RWPE2 (cell line): ENCODE results near the gene ATXN7L1.

ENCODE experiments used
- ATAC-seq: fragments of 200-7000 bp; cut with Tn5 transposase; 3 replicates; pipeline ENCODE4 v1.9.1; 2021; ENCODE audit warnings: low read depth
- DNase-seq: peaks from one replicate; pipeline ENCODE4 v3.0.0-alpha.2; 2020; ENCODE audit warnings: low spot score
- H3K27ac ChIP-seq: fragments of 450-650 bp; 2 replicates; pipeline ENCODE4 v1.5.1; 2017; ENCODE audit warnings: mild to moderate bottlenecking; ENCODE audit not compliant: poor library complexity, severe bottlenecking
- H3K27me3 ChIP-seq: fragments of 250-450 bp; sonication (Bioruptor Pico); 2 replicates; pipeline ENCODE4 v1.5.1; 2021; ENCODE audit warnings: mild to moderate bottlenecking, moderate library complexity; ENCODE audit not compliant: insufficient read depth, poor library complexity, severe bottlenecking
- H3K36me3 ChIP-seq: fragments of 250-450 bp; sonication (Bioruptor Pico); 2 replicates; pipeline ENCODE4 v1.5.1; 2020; ENCODE audit warnings: low read depth, mild to moderate bottlenecking, moderate library complexity
- H3K4me1 ChIP-seq: fragments of 250-450 bp; sonication (Bioruptor Pico); 2 replicates; pipeline ENCODE4 v1.5.1; 2021; ENCODE audit warnings: mild to moderate bottlenecking, moderate library complexity; ENCODE audit not compliant: insufficient read depth, poor library complexity, severe bottlenecking
- H3K4me3 ChIP-seq: fragments of 250-450 bp; sonication (Bioruptor Pico); 2 replicates; pipeline ENCODE4 v1.5.1; 2021; ENCODE audit warnings: mild to moderate bottlenecking, moderate library complexity; ENCODE audit not compliant: severe bottlenecking
- H3K9me3 ChIP-seq: fragments of 250-450 bp; sonication (Bioruptor Pico); 2 replicates; pipeline ENCODE4 v1.5.1; 2021; ENCODE audit warnings: mild to moderate bottlenecking, moderate library complexity; ENCODE audit not compliant: severe bottlenecking
- TF ChIP-seq, protein P1 (sequence below): fragments of 450-650 bp; IDR thresholded peaks from one replicate; pipeline ENCODE4 v1.5.1; 2017; ENCODE audit warnings: mild to moderate bottlenecking, moderate library complexity; ENCODE audit not compliant: poor library complexity, severe bottlenecking

Gene ATXN7L1

DNA sequence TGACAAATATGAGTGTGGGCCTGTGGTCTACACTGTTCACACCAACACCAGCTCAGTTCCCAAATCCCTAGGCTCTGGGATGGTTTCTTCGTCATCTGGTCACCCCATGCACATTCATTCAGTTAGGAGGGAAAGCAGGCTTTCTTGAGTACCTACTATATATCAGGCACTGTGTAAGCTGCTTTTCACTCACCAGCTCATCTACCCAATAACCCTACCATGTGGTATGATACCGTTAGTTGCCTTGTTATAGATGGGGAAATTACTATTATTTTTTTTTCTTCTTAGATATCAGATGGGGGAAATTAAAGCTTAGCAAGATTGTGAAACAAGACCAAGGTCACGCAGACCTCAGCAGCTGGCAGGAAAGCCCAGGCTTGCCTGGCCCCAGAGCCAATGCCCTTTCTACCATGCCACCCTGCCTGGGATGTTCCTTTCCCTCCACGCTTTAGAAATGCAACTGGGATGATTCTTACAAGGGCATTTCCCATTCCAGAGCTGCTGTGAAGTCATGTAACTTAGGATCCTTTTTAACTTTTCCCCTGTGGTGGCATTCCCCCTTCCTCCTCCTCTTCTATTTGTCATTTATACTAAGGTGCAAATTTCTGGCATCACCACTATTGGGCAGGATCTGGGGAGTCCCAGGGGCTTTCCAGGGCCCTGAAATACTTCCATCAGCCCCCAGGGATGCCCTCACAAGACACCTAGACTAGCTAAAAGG is 202.0 kb downstream of the ATXN7L1 start:
- TF ChIP-seq, protein P1, sequence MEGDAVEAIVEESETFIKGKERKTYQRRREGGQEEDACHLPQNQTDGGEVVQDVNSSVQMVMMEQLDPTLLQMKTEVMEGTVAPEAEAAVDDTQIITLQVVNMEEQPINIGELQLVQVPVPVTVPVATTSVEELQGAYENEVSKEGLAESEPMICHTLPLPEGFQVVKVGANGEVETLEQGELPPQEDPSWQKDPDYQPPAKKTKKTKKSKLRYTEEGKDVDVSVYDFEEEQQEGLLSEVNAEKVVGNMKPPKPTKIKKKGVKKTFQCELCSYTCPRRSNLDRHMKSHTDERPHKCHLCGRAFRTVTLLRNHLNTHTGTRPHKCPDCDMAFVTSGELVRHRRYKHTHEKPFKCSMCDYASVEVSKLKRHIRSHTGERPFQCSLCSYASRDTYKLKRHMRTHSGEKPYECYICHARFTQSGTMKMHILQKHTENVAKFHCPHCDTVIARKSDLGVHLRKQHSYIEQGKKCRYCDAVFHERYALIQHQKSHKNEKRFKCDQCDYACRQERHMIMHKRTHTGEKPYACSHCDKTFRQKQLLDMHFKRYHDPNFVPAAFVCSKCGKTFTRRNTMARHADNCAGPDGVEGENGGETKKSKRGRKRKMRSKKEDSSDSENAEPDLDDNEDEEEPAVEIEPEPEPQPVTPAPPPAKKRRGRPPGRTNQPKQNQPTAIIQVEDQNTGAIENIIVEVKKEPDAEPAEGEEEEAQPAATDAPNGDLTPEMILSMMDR = no peak
- no peaks in the 10 kb centered on the region for H3K9me3 ChIP-seq
- H3K4me1 ChIP-seq = no peaks in the 10 kb centered on the region
- H3K36me3 ChIP-seq = no peaks in the 10 kb centered on the region
- no peak overlapping the region for H3K4me3 ChIP-seq
- no peak for ATAC-seq
- H3K27me3 ChIP-seq = no peaks in the 10 kb centered on the region
- no peak overlapping the region for H3K27ac ChIP-seq
- no peak for DNase-seq

DNA sequence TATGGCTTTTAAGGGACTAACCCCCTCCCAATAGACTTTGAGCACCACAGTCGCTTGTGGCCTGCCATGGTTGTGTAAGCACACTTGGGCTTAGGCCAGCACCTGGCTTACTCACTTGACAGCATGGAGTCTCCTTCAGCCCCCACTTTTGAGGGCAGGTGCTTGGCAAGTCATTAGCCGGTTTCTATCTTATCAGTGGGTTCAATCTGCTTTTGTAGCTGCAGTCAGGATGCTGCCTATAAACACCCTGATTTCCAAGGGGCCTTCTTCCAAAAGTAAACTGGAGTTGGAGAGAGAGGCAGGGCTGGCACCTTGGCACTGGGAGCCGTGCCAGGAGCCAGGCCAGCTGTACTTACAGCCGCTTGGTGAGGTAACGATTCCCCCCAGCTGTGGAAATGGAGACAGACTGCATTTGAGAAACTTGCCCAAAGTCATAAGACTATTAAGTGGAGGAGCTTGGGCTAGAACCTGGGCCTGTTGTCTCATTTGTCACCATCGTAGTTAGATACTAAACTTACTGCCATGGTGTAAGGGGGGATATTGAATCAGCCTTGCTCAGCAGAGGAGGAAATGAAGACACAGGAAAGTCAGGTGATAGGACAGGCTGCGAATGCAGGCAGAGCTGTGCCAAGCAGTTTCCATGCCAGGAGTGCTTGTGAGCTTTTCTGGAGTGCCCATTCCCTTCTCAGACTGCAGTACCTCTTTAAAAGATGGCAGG is 202.9 kb downstream of the ATXN7L1 start:
- H3K36me3 ChIP-seq = no peaks in the 10 kb centered on the region
- no peaks in the 10 kb centered on the region for H3K27me3 ChIP-seq
- no peaks in the 10 kb centered on the region for H3K9me3 ChIP-seq
- no peak overlapping the region for H3K27ac ChIP-seq
- TF ChIP-seq, protein P1 = no peak
- DNase-seq (no peak), ATAC-seq (no peak)
- H3K4me1 ChIP-seq = no peaks in the 10 kb centered on the region
- H3K4me3 ChIP-seq = no peak overlapping the region

DNA sequence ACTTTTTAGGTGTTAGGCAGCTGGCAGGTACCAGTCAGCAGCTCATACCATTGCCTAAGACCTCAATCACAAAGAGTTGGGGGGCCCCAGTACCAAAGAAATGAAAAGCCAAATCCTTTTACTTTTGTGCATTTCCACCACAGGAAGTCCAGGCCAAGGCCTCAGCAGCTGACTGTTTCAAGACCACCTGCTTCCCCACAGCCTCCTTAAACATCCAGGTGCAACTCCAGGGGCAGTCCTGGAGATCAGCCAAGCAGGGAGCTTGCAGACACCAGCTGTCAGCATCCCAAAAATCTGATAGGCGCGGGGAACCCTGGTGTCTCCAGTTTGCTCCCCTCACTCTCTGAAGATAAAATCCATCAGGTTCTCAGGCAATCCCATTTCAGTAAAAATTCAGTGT is 203.6 kb downstream of the ATXN7L1 start:
- no peak overlapping the region for H3K27ac ChIP-seq
- no peaks in the 10 kb centered on the region for H3K9me3 ChIP-seq
- no peaks in the 10 kb centered on the region for H3K27me3 ChIP-seq
- no peaks in the 10 kb centered on the region for H3K4me1 ChIP-seq
- DNase-seq (no peak), ATAC-seq (no peak)
- no peak overlapping the region for H3K4me3 ChIP-seq
- H3K36me3 ChIP-seq = no peaks in the 10 kb centered on the region
- TF ChIP-seq, protein P1 = no peak

DNA sequence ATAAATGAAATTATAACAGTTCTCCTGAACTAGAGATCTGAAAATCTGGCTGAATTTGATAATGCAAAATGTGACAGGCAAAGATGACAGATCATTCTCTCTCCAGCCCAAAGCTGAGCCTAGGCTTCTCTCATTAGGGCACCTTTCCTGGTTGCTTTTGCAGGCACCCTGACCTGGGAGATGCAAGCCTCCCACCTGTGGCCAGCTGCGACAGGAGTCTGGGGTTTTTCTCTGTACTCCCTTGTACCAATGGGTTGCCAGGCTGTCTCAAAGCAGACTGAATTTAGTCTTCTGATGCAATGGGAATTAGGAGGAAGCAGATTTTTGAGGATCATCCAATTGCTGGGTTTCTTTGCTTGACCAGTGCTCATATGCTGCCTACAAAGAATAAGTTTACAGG is 210.1 kb downstream of the ATXN7L1 start:
- TF ChIP-seq, protein P1 = no peak
- H3K9me3 ChIP-seq = no peaks in the 10 kb centered on the region
- no peaks in the 10 kb centered on the region for H3K4me1 ChIP-seq
- H3K27me3 ChIP-seq = no peaks in the 10 kb centered on the region
- H3K27ac ChIP-seq = no peak overlapping the region
- no peaks in the 10 kb centered on the region for H3K36me3 ChIP-seq
- no peak for ATAC-seq
- DNase-seq = no peak
- no peak overlapping the region for H3K4me3 ChIP-seq

DNA sequence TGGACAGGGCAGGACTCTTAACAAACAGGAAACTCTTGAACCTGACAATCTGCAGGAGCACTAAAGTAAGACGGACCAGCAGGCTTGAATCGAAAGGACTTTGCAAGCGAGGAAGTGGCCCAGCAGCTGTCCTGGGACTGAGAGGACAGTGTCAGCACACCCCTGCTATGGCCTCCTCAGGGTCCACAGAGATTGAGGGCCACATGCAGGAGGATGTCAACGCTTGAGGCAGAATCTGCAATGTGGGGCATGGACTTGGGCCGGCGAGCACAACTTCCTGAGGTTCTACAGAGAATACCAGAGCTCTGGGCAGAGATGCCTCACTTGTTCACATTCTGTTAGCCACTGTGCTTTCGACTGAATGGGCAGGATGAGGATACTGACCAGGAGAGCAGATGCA is 210.7 kb downstream of the ATXN7L1 start:
- TF ChIP-seq, protein P1 = no peak

More for the DNA sequence above, 210.7 kb downstream of the ATXN7L1 start:
- H3K27ac ChIP-seq = no peak overlapping the region
- no peaks in the 10 kb centered on the region for H3K36me3 ChIP-seq
- no peaks in the 10 kb centered on the region for H3K27me3 ChIP-seq
- H3K4me1 ChIP-seq = no peaks in the 10 kb centered on the region
- no peak for DNase-seq
- no peaks in the 10 kb centered on the region for H3K9me3 ChIP-seq
- no peak overlapping the region for H3K4me3 ChIP-seq
- ATAC-seq = no peak
